Measurements from ENCODE around the gene STAM2. TPM values are rescaled to one million over a fixed set of nuclear protein-coding genes. Genes with fewer than 3 reads are reported as not detected.
A peak's percentile ranks its signal among the peaks of the same experiment; 100 is the strongest.
"Not testable (repeated sequence)": the region's sequence is repeated elsewhere in the genome, so short reads cannot be mapped to it uniquely, and the experiment has no call there.

STAM2 gene
- total RNA-seq, 1 donor from 2014 or later = 63.6 TPM

DNA sequence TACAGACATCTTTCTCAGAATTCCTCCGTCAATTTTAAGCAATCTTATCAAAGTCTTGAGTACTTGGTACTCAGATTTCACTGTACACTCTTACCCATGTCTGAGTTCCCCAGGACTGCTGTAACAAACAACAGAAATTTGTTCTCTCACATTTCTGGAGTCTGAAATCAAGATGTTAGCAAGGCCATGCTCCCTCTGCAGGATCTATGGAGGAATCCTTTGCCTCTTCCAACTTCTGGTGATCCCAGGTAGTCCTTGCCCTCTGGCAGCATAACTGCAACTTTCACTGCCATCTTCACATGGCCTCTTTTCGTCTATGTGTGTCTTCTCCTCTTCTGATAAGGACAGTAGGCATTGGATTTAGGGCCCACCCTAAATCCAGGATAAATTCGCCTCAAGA lies 59.6 kb downstream of the STAM2 start:
- DNase-seq (ENCODE audit: low spot score in 2 of 2) (no peak), FAIRE-seq (no peak)

DNA sequence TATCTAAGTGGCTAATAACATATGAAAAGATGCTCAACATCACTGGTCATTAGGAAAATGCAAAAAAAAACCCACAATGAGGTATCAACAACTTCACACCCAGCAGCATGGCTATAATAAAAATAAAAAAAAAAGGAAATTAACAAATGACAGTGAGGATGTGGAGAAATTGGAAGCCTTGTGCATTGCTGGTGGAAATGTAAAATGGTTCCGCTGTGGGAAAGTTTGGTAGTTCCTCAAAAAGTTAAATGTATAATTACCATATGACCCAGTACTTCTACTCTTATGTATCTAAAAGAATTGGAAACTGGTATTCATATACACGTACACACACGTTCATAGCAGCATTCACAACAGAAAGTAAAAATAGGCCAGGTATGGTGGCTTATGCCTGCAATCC lies 61.2 kb downstream of the STAM2 start:
- DNase-seq (ENCODE audit: low spot score in 2 of 2) = no peak
- FAIRE-seq = no peak

DNA sequence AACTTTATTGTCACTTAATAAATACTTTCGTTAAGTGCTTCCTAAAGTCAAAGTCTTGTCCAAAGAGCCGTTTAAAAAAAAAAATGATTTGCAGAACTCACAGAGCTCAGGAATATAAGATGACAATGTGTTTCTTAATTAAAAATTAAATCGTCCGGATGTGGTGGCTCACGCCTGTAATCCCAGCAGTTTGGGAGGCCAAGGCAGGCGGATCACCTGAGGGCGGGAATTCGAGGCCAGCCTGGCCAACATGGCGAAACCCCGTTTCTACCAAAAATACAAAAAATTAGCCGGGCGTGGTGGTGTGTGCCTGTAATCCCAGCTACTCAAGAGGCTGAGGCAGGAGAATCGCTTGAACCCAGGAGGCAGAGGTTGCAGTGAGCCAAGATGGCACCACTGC lies 68.4 kb downstream of the STAM2 start:
- not testable (repeated sequence) for DNase-seq (ENCODE audit: low spot score in 2 of 2); FAIRE-seq

DNA sequence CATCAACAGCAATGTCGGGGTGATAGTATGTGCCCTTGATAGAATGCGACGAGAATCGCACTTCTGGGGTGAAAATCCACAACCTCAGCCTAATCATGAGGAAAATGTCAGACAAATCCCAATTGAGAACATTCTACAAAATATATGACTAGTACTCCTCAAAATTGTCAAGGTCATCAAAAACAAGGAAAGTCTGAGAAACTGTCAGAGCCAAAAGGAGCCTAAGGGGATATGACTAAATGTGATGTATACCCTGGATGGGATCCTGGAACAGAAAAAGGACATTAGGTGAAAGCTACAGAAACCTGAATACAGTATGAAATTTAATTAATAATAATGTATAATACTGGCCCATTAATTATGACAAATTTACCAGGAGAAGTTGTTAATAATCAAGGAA lies 69.1 kb downstream of the STAM2 start:
- FAIRE-seq = no peak
- no peak for DNase-seq (ENCODE audit: low spot score in 2 of 2)

DNA sequence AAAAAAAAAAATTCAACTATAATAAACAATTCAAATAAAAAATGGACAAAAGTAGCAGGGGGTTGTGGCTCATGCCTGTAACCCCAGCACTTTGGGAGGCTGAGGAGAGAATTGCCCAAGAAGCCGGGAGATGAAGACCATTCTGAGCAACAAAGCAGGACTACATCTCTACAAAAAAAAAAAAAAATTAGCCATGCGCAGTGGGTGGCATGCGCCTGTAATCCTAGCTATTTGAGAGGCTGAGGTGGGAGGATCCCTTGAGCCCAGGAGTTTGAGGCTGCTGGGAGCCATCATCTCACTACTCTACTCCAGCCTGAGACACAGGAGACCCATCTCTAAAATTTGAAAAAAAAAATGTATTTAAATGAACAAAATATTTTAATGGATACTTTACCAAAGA lies 72.3 kb downstream of the STAM2 start:
- FAIRE-seq = no peak
- no peak for DNase-seq (ENCODE audit: low spot score in 2 of 2)

DNA sequence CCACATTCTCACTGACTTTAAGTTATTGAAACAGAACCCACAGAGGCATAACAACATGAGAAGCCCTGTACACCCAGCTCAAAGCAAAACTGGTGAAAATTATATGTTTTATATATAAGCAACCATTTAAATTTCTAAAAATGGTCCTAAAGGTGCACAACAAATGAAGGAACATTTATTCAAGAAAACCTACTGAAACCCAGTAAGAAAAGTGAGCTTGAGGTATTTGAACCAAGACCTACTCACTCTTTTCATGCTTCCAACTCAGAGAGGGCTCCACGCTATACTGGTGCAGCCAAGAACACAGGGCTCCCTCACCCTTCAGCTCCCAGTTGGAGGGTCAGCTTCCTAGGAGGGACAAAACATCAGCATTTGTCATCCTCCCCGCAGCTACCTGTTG lies 74.6 kb downstream of the STAM2 start:
- no peak for FAIRE-seq
- DNase-seq (ENCODE audit: low spot score in 2 of 2) = no peak

DNA sequence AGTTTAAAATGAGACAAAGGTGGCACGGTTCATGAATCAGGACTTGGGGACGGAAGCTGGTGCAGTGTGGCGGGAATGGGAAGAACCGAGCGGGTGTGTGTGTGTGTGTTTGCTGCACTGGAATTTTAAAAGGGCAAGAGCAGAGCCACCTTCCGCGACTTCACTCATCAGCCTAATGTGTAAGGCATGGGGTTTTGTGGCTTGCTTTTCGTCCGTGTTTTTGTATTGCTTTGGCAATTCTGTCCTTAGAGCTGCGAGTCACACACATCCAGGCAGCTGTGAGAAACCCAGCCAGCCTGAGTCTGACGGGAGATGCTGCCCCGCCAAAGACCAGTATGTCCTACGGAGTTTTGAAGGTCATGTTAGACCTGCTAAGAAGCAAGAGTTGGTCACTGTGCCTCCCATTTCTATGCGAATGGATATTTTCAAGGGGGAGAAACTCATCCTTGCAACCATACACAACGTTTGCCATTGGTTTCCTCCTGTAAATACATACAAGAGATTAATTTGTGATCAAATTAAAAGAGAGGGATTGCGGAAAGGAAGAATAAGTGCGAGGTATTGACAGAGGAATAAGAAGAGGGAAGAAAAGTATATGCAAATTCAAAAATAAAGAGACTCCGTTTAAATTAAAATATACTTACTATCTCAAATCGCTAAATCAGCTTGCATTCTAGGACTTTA lies 76.1 kb downstream of the STAM2 start:
- peak in 1 of 2 donors; percentile 19 for DNase-seq (ENCODE audit: low spot score in 2 of 2)
- no peak for FAIRE-seq

DNA sequence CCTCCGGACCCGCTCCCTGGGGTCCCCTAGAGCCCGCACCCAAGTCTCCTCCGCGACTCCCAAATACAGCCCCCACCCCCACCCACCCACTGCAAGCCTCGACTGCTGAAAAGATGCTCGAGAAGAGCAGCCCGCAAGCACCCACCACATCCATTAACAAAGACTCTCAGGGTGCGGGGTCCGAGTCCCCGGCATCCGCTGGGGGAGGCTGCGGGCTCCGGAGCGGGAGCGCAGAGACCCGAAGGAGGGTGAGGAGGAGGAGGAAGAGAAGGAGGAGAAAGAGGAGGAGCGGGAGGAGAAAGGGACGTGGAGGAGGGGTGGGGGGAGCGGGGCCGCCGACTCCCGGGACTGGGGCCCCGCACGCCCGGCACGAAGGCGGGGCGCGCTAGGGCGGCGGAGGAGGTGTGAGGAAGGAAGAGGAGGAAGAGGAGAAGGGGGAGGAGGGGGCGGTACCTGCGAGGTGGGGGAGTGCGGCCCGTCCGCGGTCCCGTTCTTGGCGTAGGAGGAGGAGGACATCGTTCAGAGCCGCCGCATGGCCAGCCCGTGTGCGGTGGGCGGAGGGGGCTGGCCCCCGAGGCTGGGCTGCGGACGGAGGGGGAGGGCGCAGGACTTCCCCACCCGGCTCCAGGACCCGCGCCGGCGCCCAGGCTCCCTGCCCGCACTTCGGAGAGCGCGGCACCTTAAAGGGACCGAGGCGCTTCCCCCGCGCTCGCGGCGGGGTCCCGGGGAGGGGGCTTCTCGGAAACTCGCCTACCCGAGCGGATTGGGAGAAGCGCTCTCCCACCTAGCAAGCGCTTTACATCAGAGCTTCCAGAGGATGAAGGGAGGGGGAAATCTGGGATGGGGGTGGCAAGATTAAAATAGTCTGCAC lies 76.8 kb downstream of the STAM2 start, which contains the start of gene CACNB4:
Gene CACNB4 (minus strand): TSS at position 549 of the 871 bp plus-strand sequence.
- DNase-seq (ENCODE audit: low spot score in 2 of 2) (peak; percentile 34 to 56), FAIRE-seq (no peak)

DNA sequence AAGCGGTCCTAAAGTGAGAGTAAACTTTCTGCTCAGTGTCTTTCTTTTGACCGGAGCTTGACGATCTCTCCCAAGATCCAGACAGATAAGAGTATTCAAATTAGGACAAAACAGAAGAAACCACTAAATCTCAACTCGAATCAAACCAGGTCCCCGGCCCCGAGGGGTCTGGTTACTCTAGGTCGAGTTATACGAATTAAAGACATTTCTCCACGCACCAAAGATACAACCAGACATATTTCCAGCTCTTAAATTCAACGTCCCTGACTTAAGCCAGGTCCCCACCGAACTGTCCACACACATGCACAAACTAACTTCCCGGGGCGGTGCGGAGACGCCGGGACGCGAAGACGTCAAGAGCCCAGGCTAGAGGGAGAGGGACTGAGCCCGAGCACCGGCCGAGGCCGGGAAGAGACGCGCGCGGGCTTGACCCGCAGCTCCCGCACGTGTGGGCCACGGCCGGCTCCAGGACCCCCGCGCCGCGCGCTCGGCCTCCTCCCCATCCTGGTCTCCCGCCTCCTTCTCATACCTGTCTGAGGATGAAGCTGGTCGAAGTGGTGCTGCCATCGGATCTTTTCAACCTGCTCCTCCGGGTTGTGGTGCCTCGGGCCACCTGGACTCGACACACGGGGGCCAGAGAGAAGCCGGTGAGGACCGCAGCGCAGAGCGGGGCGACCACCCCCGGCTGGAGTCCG lies 77.6 kb downstream of the STAM2 start:
- FAIRE-seq = no peak
- DNase-seq (ENCODE audit: low spot score in 2 of 2) = peak; percentile 26 to 31

DNA sequence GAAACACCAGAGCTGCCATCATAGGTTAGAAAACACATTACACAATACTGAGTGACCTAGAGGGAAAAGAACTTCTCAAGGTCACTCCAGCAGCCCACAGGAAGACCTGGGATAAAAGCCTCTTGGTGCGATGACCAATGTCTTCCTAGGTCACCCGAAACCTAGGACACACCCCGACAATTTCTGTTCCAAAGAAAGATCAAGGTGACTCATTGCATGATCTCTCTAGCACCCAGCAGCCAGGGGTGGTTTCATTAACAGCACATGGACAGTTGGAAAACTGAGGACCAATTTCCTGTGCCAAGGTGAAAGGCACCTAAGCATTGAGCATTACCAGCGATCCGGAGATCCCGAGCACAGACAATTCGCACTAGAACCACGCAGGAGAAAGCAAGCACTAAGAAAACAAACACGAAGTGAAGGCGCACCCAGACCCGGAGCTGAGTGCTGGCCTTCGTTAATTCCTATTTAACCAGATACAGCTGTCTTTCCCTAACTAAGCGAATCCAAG lies 78.2 kb downstream of the STAM2 start:
- DNase-seq (ENCODE audit: low spot score in 2 of 2) (peak in 1 of 2 donors; percentile 26), FAIRE-seq (no peak)

DNA sequence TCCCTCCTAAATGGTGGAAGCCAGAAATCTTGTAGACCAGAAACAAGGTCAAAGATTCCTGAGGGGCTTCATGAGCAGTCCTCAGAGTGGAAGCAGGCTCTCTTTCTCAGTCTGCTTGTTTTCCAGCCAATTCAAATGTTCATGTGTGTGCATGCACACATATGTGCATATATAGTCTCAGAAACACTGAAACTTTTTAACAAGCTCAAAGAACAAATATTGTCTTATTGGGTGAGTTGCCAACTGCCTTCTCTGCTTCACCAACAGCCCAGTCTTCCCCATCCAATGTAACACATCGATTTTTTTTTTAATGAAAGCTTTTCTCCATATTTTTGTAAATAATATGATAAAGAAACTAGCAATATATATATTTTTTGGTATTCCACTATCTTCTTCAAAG lies 80.4 kb downstream of the STAM2 start:
- FAIRE-seq (no peak), DNase-seq (ENCODE audit: low spot score in 2 of 2) (no peak)

DNA sequence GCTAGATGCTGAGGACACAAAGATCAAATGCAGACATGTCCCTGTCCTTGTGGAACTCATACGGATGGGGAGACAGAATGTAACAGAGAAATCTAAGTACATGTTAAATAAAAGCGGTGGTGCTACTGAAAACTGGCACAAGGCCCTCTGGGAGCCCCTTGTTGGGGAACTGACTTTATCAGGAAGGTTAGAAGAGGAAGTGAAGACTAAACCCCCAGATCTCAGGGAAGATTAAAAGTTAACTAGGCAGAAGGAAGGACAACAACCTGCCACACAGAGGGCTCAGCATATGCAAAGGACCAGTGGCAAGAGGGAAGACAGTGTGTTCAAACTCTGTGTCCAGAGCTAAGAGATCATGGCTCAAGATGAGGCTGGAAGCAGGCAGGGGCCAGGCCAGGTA lies 81.5 kb downstream of the STAM2 start:
- FAIRE-seq = no peak
- DNase-seq (ENCODE audit: low spot score in 2 of 2) = no peak

DNA sequence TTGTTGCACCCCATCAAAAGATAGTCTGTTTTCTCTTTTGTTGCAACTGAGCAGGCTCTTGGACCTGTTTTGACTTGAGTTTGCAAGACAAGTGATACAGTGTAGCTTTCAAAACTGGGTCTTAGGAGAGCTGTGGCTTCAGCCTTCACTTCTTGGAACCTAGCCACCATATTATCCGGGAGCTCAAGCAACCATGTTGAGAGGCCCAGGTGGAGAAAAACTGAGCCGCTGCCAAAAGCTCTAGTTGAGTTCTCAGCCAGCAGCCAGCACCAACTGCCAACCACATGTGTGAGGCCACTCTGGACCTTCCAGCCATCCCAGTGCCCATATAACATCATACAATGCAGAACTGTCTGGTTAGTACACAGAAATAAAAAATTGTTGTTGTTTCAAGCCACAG lies 82.1 kb downstream of the STAM2 start:
- no peak for DNase-seq (ENCODE audit: low spot score in 2 of 2)
- no peak for FAIRE-seq

DNA sequence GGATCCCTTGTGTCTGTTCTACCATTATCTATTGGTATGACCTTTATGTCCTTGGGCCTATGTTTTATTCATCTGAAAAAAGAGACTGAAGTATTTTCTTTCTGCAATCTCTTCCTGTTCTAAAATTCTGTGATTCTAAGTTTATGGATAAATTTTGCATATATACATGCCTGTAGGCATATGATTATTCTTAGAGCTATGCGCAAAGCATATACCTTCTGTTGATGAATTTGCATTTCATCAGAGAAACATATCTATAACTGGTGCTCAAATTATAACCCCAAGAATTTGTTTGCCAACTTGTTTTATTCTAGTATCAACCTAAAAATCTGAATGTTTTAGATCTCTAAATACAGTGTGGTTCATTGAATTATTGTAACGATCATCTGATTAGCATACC lies 83.5 kb downstream of the STAM2 start:
- FAIRE-seq (no peak), DNase-seq (ENCODE audit: low spot score in 2 of 2) (no peak)

DNA sequence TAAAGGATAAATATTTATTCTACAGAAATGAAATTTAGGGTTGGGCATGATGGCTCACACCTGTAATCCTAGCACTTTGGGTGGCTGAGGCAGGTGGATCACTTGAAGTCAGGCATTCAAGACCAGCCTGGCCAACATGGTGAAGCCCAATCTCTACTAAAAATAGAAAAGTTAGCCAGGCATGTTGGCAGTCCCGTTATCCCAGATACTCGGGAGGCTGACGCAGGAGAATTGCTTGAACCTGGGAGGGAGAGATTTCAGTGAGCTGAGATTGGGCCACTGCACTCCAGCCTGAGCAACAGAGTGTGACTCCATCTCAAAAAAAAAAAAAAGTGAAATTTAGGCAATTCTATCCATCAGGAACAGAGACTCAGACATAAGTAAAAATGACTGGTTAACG lies 84.8 kb downstream of the STAM2 start:
- not testable (repeated sequence) for DNase-seq (ENCODE audit: low spot score in 2 of 2); FAIRE-seq

DNA sequence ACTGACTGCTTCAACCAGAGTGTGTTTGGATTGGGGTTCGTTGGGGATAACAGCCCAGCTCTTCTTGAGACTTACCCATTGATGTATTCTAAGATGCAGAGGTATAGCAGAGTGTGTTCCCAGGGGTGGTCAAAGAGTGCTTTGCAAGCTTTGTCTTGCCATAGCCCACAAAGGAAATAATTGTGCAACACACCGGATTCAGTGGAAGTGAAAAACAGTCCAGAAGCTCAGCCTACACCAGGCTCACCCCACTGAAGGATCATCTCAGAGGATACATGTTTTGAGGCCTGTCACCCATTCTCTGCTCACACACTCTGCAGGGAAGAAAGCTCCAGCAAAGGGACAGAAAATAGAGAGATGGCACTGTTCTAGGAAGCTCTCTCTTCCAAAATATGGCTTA lies 86.3 kb downstream of the STAM2 start:
- DNase-seq (ENCODE audit: low spot score in 2 of 2) (no peak), FAIRE-seq (no peak)

DNA sequence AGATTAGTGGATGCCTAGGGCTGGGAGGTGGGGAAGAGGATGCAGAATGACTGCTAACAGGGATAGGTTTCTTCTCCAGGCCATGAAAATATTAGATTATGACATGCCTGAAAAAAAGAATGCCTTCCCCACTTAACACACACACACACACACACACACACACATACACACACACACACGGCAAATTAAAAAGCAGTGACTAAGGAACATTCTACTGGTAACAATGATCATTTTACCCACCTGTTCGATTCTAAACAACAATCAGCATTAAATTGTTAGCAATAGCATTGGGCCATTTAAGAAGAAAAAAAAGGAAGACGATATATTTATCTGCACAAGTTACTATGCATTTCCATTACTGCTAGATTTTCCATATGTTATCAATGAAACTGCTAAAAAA lies 87.6 kb downstream of the STAM2 start:
- FAIRE-seq (no peak), DNase-seq (ENCODE audit: low spot score in 2 of 2) (no peak)

DNA sequence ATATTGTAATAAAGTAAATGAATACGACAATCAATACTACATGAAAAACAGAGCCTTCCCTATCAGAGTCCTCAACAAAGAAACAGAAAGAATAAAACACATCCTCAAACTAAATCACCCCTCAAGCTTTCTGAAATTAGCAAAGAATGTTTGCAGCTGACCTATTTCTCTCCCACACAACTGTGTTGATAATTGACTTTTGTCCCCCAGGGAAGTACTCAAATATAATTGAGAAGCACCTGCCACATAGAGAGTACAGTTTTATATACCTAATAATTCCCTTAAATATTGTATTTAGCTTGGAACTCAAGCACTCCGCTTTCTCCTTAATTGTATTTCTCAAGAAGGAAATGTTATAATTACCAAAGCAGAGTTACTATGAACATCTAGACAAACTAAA lies 89.3 kb downstream of the STAM2 start:
- FAIRE-seq = no peak
- no peak for DNase-seq (ENCODE audit: low spot score in 2 of 2)

DNA sequence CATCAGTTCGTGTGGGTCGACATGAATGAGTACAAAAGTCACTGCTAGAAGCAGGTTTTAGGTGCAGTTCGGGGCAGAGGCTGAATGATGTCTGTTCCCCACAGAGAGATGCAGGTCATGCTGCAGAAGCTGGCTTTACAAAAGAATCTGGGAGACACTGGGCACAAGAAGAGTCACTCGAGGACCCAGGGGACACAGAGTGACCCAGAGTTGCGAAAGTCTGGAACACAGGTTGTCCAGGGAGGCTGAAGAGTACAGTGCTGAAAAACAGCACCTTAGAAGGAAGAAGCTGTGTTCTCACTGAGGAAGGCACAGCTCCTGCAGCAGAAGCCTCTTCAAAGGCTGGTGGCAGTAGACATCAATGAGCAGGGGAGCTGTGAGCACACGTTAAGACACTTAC lies 91.5 kb downstream of the STAM2 start:
- FAIRE-seq = no peak
- DNase-seq (ENCODE audit: low spot score in 2 of 2) = no peak

DNA sequence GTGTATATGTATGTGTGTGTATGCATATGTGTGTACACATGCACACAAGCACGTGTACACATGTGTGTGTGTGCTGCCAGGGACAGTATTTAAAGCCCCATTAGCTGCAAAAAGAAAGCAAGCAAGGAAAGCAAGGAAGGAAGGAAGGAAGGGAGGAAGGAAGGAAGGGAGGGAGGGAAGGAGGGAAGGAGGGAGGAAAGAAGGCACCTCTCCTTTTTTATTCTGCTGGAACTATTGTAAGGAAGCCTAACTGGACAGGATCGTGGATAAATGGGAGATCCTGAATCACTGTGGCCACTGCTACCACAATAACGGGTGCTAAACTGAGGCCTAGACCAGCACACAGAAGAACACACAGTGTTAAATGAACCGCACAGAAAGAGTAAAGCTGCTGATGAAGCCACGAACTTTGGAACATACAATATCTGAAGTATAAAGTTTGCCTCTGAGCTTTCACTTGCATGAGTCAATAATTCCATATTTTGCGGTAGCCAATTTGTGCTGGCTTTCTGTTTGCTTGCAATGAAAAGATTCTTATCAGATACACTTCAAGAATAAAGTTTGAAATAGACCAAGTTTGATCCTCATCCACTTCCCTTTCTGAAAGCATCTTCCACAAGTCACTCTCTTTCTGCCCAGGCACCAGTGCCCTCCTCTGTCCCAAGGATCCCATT lies 92.2 kb downstream of the STAM2 start:
- DNase-seq (ENCODE audit: low spot score in 2 of 2) (no peak), FAIRE-seq (no peak)

DNA sequence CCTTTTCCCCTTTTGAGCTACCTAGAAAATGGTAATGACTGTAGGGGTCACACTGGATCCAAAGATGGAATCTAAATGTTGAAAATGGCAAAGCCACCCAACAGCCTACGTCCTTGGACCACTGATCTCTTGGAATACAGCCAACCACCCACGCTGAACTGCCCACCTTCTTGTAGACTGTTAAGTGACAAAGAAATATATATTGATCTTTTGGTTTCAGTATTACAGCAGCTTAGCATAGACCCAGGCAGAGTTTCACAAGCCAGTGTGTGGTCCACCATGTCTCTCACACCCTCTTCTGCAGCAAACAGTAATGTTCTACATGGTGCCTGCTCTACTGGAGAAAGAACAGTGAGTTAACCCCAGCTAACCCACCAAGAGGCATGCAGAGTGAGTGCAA lies 96.9 kb downstream of the STAM2 start:
- FAIRE-seq (no peak), DNase-seq (ENCODE audit: low spot score in 2 of 2) (no peak)
